Measurements from ENCODE around the gene NRSN1.

DNA sequence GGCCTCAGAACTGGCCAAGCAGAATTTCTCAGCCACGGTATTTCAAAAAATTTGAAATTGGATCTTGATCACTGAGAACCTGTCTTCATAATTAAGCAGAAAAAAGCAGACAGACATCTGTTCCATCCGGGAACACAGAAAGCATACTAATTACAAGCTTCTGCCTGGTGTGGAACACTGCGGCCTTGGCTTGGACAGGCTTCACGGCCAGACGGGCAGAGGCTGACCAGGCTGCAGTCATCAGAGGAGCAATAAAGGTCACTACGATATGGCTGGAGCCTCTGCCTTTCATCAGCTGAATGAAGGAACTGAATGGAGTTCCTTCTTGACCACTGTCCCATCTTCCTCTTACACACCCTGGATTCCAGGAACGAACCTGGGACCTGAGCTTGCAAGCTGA is 3.9 kb upstream of the NRSN1 start:
- TF ChIP-seq ZNF274 (IDR thresholded peaks at IDR 0.05; ENCODE audit: low read depth, low read length) (no peak), YY1 (IDR thresholded peaks at IDR 0.05; ENCODE audit: insufficient read depth, insufficient read length) (no peak)

Data from NT2/D1 (cell line).